ENCODE results near the gene ITGB4.

ITGB4 gene

DNA sequence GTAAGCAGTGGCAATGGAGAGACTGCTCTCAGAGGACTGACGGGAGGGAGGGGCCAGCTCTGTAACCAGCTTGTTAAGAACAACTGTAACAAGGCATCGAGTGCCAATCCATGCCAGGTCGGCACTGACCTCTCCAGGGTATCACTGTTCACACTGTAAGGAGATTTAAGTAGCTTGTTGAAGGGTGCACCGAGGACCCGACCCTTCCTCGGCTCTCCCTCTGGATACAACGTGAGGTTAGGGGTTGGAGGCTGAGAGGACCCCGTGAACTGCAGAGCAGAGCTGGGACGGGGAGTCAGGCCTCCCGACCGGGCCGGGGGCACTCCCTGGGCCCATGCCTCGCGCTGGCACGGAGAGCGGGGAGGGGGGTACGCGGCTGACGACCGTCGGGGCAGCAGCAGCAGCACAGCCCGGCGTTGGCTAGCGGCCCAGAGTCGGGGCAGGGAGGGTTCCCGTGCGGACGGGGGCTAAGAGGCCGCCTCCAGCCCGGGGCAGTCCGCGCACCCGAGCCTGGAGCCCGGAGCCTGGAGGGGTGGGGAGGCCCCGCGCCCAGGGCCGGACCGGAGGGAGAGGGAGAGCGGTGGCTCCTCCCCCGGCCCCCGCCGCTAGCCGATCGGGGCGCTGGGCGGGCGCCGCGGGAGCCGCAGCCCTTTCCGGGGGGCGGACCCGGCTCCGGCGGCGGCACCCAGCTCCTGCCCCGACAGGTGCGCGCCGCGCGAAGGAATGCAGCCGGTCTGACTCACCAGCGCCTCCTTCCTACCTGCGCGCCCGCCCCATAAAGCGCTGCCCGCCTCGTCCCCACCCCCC is at the start of gene ITGB4:
ITGB4 (plus strand) TSS at position 804 of the 807 bp plus-strand sequence. CDS start 3,245 bp downstream, outside the sequence.
- peaks cover 13% of the 10 kb centered on the region for H3K4me1 ChIP-seq (ENCODE audit: control insufficient read depth, insufficient read depth, low read length)
- peak within 1 kb of the TSS; percentile 15 to 51 for H3K9ac ChIP-seq (ENCODE audit: low read length in 2 of 2)
- peak within 1 kb of the TSS; percentile 6 for H3K27ac ChIP-seq (ENCODE audit: low read length)
- H3K9me3 ChIP-seq (ENCODE audit: control insufficient read depth in 2 of 2, low read length in 2 of 2) = no peaks in the 10 kb centered on the region
- peak within 1 kb of the TSS; percentile 7 to 55 for H3K4me3 ChIP-seq (ENCODE audit: low read length in 2 of 2)
- no peaks in the 10 kb centered on the region for H3K36me3 ChIP-seq (ENCODE audit: control insufficient read depth in 2 of 2, insufficient read depth in 2 of 2, low read length in 2 of 2)
- H3K27me3 ChIP-seq (ENCODE audit: control insufficient read depth in 1 of 2, insufficient read depth in 2 of 2, low read length in 2 of 2) = peaks cover 35 to 36% of the 10 kb centered on the region in 2 donors

DNA sequence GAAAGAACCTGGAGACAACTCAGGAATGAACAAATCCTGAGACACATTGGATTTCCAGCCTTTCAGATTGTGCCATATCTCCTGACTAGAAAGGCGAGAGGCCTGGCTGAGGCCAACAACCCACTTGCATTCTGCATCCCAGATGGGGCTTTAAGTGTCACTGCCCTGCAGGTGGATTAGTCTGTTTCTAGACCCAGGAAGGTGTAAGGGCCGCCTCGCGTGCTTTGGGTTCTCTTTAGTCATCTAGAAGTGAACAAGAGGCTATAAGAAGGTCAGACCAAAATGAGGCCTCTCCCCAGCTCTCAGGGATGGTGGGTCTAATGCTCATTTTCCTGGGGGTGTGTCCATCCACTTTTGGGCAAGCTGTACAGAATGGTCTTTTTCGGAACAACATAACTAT is 49.2 kb upstream of the ITGB4 start:
- peaks cover 23 to 41% of the 10 kb centered on the region in 2 donors for H3K36me3 ChIP-seq (ENCODE audit: control insufficient read depth in 2 of 2, insufficient read depth in 2 of 2, low read length in 2 of 2)
- H3K9ac ChIP-seq (ENCODE audit: low read length in 2 of 2) = no peak overlapping the region

DNA sequence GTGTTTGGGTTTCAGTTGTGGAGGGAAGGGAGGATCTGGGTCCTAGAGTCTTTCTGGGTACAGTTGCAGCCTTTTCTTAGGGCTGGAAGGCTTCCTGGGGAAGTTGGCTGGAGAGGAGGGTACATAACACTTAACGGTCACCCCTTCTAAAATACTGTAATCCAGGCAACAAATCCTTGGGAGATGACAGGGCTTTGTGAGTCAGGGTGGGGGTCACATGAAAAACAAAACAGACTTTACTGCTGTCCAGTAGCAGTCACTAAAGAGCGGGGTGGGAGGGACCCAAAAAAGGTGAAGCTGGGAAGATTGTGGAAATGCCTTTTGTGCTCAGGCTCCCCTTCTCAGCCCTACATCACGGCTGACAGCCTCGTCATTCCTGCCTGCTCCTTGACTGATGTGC is 47.8 kb upstream of the ITGB4 start:
- no peaks in the 10 kb centered on the region for H3K9me3 ChIP-seq (ENCODE audit: control insufficient read depth in 2 of 2, low read length in 2 of 2)
- no peak overlapping the region for H3K4me3 ChIP-seq (ENCODE audit: low read length in 2 of 2)
- peaks cover 2% of the 10 kb centered on the region for H3K4me1 ChIP-seq (ENCODE audit: control insufficient read depth, insufficient read depth, low read length)
- peaks cover 27 to 40% of the 10 kb centered on the region in 2 donors for H3K36me3 ChIP-seq (ENCODE audit: control insufficient read depth in 2 of 2, insufficient read depth in 2 of 2, low read length in 2 of 2)
- no peak overlapping the region for H3K27ac ChIP-seq (ENCODE audit: low read length)
- no peaks in the 10 kb centered on the region for H3K27me3 ChIP-seq (ENCODE audit: control insufficient read depth in 1 of 2, insufficient read depth in 2 of 2, low read length in 2 of 2)
- no peak overlapping the region for H3K9ac ChIP-seq (ENCODE audit: low read length in 2 of 2)

More for the DNA sequence above, 49.2 kb upstream of the ITGB4 start:
- Histone ChIP-seq H3K27me3 (ENCODE audit: control insufficient read depth in 1 of 2, insufficient read depth in 2 of 2, low read length in 2 of 2) (no peaks in the 10 kb centered on the region), H3K27ac (ENCODE audit: low read length) (no peak overlapping the region), H3K4me3 (ENCODE audit: low read length in 2 of 2) (no peak overlapping the region), H3K9me3 (ENCODE audit: control insufficient read depth in 2 of 2, low read length in 2 of 2) (no peaks in the 10 kb centered on the region), H3K4me1 (ENCODE audit: control insufficient read depth, insufficient read depth, low read length) (peaks cover 10% of the 10 kb centered on the region)

DNA sequence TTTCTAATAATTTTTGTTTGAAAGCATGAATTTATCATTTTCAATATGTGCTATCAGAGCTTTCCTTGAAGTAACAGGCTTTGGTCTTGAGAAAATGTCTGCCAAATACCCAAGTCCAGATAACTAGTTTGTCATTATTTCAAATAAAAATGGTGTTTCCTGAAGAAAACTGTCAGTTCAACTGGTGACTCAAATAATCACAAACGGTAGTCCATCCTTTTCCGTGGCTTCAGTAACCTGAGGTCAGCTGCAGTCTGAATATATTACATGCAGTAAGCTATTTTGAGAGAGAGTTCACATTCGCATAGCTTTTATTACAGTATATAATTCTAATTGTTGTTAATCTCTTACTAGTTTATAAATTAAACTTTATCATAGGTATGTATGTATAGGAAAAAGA is 44.8 kb upstream of the ITGB4 start:
- no peaks in the 10 kb centered on the region for H3K27me3 ChIP-seq (ENCODE audit: control insufficient read depth in 1 of 2, insufficient read depth in 2 of 2, low read length in 2 of 2)
- no peaks in the 10 kb centered on the region for H3K9me3 ChIP-seq (ENCODE audit: control insufficient read depth in 2 of 2, low read length in 2 of 2)
- no peak overlapping the region for H3K27ac ChIP-seq (ENCODE audit: low read length)
- peaks cover 3% of the 10 kb centered on the region for H3K4me1 ChIP-seq (ENCODE audit: control insufficient read depth, insufficient read depth, low read length)
- no peak overlapping the region for H3K4me3 ChIP-seq (ENCODE audit: low read length in 2 of 2)
- peaks cover 27 to 34% of the 10 kb centered on the region in 2 donors for H3K36me3 ChIP-seq (ENCODE audit: control insufficient read depth in 2 of 2, insufficient read depth in 2 of 2, low read length in 2 of 2)
- no peak overlapping the region for H3K9ac ChIP-seq (ENCODE audit: low read length in 2 of 2)

DNA sequence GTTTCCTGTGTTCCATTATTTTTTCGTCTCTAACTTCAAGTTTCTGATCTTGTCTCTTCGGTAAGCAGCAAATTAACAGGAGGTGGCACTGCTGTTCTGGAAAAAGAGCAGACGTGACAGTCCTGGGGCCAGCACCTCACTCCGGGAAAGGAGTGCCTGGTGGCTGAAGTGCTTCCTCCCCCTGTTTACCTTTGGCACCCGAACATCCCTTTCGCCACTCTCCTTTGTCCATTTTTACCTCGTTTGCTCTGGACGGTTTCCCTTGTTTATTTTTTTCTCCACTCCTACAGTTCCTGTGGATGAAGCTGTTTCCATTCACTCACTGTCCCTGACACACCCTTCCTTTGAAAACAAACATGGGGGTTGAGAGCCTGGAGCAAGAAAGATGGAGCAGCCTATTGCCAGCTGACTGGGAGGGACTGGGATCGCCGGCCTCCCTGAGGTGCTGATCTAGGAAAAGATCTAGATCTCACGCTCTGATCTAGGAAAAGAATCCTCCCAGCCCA is 41.5 kb upstream of the ITGB4 start:
- Histone ChIP-seq H3K4me1 (ENCODE audit: control insufficient read depth, insufficient read depth, low read length) (peaks cover 5% of the 10 kb centered on the region), H3K27me3 (ENCODE audit: control insufficient read depth in 1 of 2, insufficient read depth in 2 of 2, low read length in 2 of 2) (no peaks in the 10 kb centered on the region), H3K4me3 (ENCODE audit: low read length in 2 of 2) (no peak overlapping the region), H3K9ac (ENCODE audit: low read length in 2 of 2) (no peak overlapping the region), H3K36me3 (ENCODE audit: control insufficient read depth in 2 of 2, insufficient read depth in 2 of 2, low read length in 2 of 2) (peaks cover 16% of the 10 kb centered on the region in 2 donors), H3K27ac (ENCODE audit: low read length) (no peak overlapping the region), H3K9me3 (ENCODE audit: control insufficient read depth in 2 of 2, low read length in 2 of 2) (no peaks in the 10 kb centered on the region)

DNA sequence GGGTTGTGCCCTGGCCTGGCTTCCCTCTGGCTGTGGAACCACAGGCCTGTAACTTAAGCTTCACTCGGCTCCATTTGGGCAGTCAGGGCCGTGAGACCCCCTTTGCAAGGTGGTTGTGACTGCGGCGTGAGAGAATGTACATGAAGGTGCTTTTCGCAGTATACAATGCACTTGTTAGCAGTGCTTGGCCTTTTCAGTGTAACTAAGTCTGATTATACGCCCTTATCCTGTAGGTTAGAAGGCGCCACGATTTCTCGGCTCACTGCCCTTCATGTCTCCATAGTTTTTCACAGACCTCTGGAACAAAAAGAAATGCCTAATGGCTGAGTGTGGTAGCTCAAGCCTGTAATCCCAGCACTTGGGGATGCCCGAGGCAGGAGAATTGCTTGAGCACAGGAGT is 40.8 kb upstream of the ITGB4 start:
- Histone ChIP-seq H3K4me1 (ENCODE audit: control insufficient read depth, insufficient read depth, low read length) (peaks cover 8% of the 10 kb centered on the region), H3K27ac (ENCODE audit: low read length) (no peak overlapping the region)

DNA sequence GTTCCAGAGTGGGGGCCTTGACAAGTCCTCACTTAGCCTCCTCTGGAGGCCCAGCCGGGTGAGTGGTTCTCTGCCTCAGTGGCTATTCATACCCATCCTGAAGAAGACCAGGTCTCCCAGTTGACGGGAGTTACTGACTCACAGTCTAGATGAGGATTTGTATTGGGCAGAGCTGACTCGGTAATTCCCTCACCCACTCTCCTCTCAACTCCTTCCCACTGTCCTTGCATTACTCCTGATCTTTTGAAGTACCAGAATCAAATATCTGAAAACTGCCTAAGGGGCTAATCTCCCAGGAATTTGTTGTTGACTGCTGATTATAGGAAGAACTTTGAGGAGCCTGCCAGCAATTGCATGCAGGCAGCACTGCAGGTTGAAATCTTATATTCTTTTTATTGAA is 40.0 kb upstream of the ITGB4 start:
- no peak overlapping the region for H3K27ac ChIP-seq (ENCODE audit: low read length)
- H3K4me1 ChIP-seq (ENCODE audit: control insufficient read depth, insufficient read depth, low read length) = peaks cover 13% of the 10 kb centered on the region
- peaks cover 13 to 16% of the 10 kb centered on the region in 2 donors for H3K36me3 ChIP-seq (ENCODE audit: control insufficient read depth in 2 of 2, insufficient read depth in 2 of 2, low read length in 2 of 2)
- no peaks in the 10 kb centered on the region for H3K9me3 ChIP-seq (ENCODE audit: control insufficient read depth in 2 of 2, low read length in 2 of 2)
- H3K4me3 ChIP-seq (ENCODE audit: low read length in 2 of 2) = no peak overlapping the region
- no peaks in the 10 kb centered on the region for H3K27me3 ChIP-seq (ENCODE audit: control insufficient read depth in 1 of 2, insufficient read depth in 2 of 2, low read length in 2 of 2)
- no peak overlapping the region for H3K9ac ChIP-seq (ENCODE audit: low read length in 2 of 2)

More for the DNA sequence above, 40.8 kb upstream of the ITGB4 start:
- Histone ChIP-seq H3K27me3 (ENCODE audit: control insufficient read depth in 1 of 2, insufficient read depth in 2 of 2, low read length in 2 of 2) (no peaks in the 10 kb centered on the region), H3K4me3 (ENCODE audit: low read length in 2 of 2) (no peak overlapping the region), H3K36me3 (ENCODE audit: control insufficient read depth in 2 of 2, insufficient read depth in 2 of 2, low read length in 2 of 2) (peaks cover 16% of the 10 kb centered on the region in 2 donors), H3K9ac (ENCODE audit: low read length in 2 of 2) (no peak overlapping the region), H3K9me3 (ENCODE audit: control insufficient read depth in 2 of 2, low read length in 2 of 2) (no peaks in the 10 kb centered on the region)

DNA sequence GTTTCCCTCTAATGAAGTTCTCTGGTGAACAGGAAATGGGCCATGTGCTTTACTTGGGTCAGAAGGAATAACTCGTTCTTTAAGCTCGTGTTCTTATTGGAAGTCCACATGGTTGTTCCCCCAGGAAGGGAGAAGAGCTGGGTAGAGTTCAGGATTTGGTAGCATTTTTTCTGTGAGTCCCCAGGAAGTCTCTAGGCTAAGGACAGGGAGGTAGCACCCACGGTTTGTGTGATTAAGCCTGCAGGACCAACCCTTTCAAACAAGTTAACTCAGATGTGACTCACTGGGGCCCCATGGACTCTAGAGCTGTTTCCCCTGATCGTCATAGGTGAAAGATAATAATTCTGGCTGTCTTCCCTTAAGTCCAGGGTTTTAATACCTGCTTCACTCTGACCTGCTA is 37.7 kb upstream of the ITGB4 start:
- no peaks in the 10 kb centered on the region for H3K27me3 ChIP-seq (ENCODE audit: control insufficient read depth in 1 of 2, insufficient read depth in 2 of 2, low read length in 2 of 2)
- H3K9me3 ChIP-seq (ENCODE audit: control insufficient read depth in 2 of 2, low read length in 2 of 2) = no peaks in the 10 kb centered on the region
- H3K9ac ChIP-seq (ENCODE audit: low read length in 2 of 2) = no peak overlapping the region
- H3K4me3 ChIP-seq (ENCODE audit: low read length in 2 of 2) = no peak overlapping the region
- H3K27ac ChIP-seq (ENCODE audit: low read length) = no peak overlapping the region
- H3K4me1 ChIP-seq (ENCODE audit: control insufficient read depth, insufficient read depth, low read length) = peaks cover 22% of the 10 kb centered on the region
- H3K36me3 ChIP-seq (ENCODE audit: control insufficient read depth in 2 of 2, insufficient read depth in 2 of 2, low read length in 2 of 2) = peaks cover 11 to 16% of the 10 kb centered on the region in 2 donors

DNA sequence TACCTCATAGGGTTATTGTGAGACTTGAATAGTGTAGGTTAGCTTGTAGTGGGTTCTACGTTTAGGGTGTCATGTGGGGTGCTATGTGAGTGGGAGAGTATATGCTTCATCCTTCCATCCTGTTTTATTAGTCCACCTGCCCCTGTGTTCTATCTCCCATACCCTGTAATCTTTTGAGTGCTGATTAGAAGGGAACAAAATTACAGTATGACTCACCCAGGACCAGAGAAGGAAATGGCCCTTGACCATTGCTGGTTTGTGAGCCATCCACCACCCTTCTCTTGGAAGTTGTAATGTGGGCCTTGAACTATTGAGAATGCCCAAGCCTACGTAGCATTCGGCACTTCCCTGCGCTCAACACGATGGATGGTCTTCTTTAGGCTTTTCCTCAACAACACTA is 37.0 kb upstream of the ITGB4 start:
- Histone ChIP-seq H3K9ac (ENCODE audit: low read length in 2 of 2) (no peak overlapping the region), H3K27me3 (ENCODE audit: control insufficient read depth in 1 of 2, insufficient read depth in 2 of 2, low read length in 2 of 2) (no peaks in the 10 kb centered on the region), H3K4me1 (ENCODE audit: control insufficient read depth, insufficient read depth, low read length) (peaks cover 25% of the 10 kb centered on the region), H3K27ac (ENCODE audit: low read length) (no peak overlapping the region), H3K4me3 (ENCODE audit: low read length in 2 of 2) (no peak overlapping the region), H3K9me3 (ENCODE audit: control insufficient read depth in 2 of 2, low read length in 2 of 2) (no peaks in the 10 kb centered on the region), H3K36me3 (ENCODE audit: control insufficient read depth in 2 of 2, insufficient read depth in 2 of 2, low read length in 2 of 2) (peaks cover 11 to 14% of the 10 kb centered on the region in 2 donors)

DNA sequence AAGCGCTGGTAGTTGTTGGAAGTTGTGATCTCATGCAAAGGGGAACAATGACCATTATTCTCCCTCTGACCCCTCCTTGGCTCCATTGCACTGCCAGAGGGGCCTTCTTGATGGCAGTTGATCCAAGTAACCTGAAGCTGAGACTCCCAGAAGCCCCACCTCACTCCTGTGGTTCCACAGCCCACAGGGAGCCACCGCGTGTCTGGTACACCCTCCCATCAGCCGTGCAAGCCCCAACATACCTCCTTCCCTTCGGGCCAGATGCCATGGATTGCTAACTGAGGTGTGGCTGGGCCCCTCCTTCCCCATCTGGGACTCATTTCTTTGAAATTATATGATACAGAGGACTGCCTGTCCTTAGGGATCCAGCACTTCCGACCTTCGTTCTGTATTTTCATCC is 36.3 kb upstream of the ITGB4 start:
- Histone ChIP-seq H3K36me3 (ENCODE audit: control insufficient read depth in 2 of 2, insufficient read depth in 2 of 2, low read length in 2 of 2) (peaks cover 6 to 11% of the 10 kb centered on the region in 2 donors), H3K9me3 (ENCODE audit: control insufficient read depth in 2 of 2, low read length in 2 of 2) (no peaks in the 10 kb centered on the region), H3K27ac (ENCODE audit: low read length) (no peak overlapping the region), H3K27me3 (ENCODE audit: control insufficient read depth in 1 of 2, insufficient read depth in 2 of 2, low read length in 2 of 2) (no peaks in the 10 kb centered on the region), H3K4me1 (ENCODE audit: control insufficient read depth, insufficient read depth, low read length) (peaks cover 25% of the 10 kb centered on the region), H3K4me3 (ENCODE audit: low read length in 2 of 2) (no peak overlapping the region), H3K9ac (ENCODE audit: low read length in 2 of 2) (no peak overlapping the region)

DNA sequence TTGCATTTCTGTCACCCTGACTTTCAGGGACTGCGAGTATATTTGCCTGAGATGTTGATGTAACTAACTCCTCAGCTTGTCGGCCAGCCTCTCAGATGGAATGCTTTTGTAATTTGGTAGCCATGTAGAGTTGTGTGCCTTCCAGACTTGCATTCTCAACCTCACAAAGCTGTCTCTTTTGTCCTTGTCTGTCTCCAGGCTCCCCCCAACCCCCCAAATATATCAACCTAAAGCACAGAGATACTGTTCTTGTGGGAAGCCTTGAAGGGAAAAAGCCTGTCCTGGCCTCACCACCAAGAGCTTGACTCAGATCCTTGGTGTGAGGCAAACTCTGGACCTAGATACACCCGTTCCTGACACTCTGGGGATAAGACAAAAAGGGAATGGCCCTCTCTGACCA is 35.8 kb upstream of the ITGB4 start:
- H3K9ac ChIP-seq (ENCODE audit: low read length in 2 of 2) = no peak overlapping the region
- H3K4me1 ChIP-seq (ENCODE audit: control insufficient read depth, insufficient read depth, low read length) = peaks cover 25% of the 10 kb centered on the region
- peak overlapping the region; percentile 2 for H3K27ac ChIP-seq (ENCODE audit: low read length)
- no peak overlapping the region for H3K4me3 ChIP-seq (ENCODE audit: low read length in 2 of 2)
- H3K36me3 ChIP-seq (ENCODE audit: control insufficient read depth in 2 of 2, insufficient read depth in 2 of 2, low read length in 2 of 2) = peaks cover under 1 to 8% of the 10 kb centered on the region in 2 donors
- H3K27me3 ChIP-seq (ENCODE audit: control insufficient read depth in 1 of 2, insufficient read depth in 2 of 2, low read length in 2 of 2) = no peaks in the 10 kb centered on the region
- H3K9me3 ChIP-seq (ENCODE audit: control insufficient read depth in 2 of 2, low read length in 2 of 2) = no peaks in the 10 kb centered on the region
